ENCODE data around the gene KLK5.

KLK5 gene

GRCh38 chr19:50969413-50969760, 16.5 kb upstream of the KLK5 start, which contains the start of gene KLK6:
KLK6 (minus strand) TSS chr19:50969591; CDS start chr19:50968104, 1,487 bp downstream.
- DNase-seq (ENCODE audit: low read depth, low spot score), result no peak

- DNase-seq (ENCODE audit: low read depth, low spot score), result no peak
Observed at GRCh38 chr19:50968716-50969412, 16.0 kb upstream of the KLK5 start.

DNA sequence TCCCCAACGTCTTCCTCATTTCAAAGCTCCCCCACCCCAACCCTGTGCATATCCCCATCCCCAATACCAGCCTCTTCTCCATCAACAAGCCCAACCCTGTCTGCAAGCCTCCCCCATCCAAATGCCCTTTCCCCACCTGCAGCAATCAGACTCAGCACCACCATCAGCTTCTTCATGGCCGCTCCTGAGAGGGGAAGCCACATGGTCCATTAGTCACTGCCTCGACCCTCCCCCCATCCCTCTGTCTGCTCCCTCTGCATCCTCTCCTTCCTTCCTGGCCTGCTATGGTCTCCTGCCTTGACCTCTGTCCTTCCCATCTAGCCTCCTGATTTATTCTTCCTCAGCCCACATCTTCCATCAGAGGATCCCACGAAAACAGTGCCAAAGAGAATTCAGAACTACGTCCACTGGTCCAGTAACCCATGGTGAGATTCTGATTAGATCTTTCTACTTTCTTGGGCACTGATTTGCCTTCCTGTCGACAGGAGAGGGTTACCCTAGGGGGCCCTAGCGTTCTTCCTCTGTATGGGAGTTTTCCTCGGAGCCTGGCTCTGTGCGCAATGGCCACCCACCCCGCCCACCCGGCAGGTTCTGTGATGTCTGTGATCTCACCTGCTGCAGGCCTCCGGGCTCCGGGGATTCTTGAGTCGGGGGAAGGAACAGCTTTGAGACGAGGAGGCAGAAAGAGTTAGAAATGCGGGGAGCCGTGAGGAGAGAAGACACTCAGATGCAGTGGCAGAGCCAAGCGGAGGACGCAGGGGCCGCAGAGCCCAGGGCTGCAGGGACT, 15.3 kb upstream of the KLK5 start:
- no peak for DNase-seq (ENCODE audit: low read depth, low spot score)

DNA sequence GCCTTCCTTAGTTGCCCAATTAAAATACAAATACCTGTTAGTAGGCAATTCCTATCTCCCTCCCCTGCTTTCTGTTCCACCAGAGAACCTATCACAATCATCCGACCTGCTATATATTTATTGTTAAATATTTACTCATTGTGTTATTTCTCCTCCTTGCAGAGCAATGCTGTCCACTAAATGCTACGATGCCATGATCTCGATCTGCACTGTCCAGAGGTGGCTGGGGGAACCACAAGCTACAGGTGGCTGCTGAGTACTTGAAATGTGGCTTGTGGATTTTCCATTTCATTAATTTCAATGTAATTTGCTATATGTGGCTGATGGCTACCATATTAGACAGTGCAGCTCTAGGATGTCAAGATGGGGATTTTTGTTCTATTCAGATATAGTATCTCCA, 11.4 kb upstream of the KLK5 start:
- DNase-seq (ENCODE audit: low read depth, low spot score), result no peak

- no peak for DNase-seq (ENCODE audit: low read depth, low spot score)
Observed at GRCh38 chr19:50963381-50963780, 10.5 kb upstream of the KLK5 start.

- no peak for DNase-seq (ENCODE audit: low read depth, low spot score)
Observed at GRCh38 chr19:50962245-50962644, 9.4 kb upstream of the KLK5 start.

- DNase-seq (ENCODE audit: low read depth, low spot score), result no peak
Observed at GRCh38 chr19:50959731-50960500, 7.1 kb upstream of the KLK5 start.

GRCh38 chr19:50957587-50957986, 4.7 kb upstream of the KLK5 start:
- DNase-seq (ENCODE audit: low read depth, low spot score), result no peak

DNA sequence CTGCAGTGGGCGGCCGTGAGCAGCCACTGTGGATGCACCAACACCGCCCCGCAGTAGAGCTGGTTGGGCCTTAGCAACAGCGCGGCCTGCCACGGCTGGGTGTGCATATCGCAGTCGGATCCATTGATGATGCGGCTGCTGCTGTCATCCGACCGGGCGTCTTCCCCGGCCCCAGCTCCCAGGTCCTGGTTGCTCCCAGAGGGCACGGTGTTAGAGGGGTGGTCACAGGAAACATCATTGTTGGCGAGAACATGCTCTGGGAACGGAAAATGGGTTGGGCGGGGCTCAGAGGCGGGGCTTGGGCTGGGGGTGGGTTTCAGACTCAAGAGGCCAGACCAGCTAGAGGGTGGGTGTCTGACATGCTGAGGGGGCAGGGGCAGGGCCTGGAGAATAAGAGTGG, 3.0 kb downstream of the KLK5 start:
- DNase-seq (ENCODE audit: low read depth, low spot score), result no peak

DNA sequence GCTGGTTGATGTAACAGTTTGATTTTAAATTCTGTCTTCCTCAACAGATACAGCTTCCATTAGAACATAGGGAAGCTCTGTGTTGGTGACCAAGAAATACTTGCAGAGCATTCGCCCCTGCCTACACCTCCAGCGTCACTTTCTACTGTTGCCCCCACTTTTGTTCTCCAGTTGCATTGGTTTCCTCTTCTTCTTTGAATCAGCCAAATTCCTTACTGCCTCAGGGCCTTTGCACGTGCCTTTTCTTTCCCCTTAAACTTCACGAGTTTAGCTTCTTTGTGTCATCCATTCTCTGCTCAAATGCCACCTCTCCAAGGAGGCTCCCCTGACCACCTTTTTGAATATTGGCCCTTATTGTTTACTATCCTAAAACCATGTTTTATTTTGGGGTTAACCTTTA, 5.7 kb downstream of the KLK5 start:
- DNase-seq (ENCODE audit: low read depth, low spot score), result no peak

DNA sequence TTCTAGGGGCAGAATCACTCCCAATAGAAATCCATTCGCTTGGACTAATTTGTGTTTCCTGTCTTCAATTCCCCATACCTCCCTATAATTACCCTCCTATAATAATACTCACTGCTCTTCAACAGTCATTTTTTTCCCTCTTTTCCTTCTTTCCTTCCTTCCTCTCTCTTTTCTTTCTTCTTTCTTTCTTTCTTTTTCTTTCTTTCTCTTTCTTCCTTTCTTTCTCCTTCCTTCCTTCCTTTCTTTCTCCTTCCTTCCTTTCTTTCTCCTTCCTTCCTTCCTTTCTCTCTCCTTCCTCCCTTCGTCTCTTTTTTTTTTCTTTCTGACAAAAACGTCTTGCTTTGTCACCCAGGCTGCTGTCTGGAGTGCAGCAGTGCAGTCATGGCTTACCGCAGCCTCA, 8.0 kb downstream of the KLK5 start:
- no peak for DNase-seq (ENCODE audit: low read depth, low spot score)

DNA sequence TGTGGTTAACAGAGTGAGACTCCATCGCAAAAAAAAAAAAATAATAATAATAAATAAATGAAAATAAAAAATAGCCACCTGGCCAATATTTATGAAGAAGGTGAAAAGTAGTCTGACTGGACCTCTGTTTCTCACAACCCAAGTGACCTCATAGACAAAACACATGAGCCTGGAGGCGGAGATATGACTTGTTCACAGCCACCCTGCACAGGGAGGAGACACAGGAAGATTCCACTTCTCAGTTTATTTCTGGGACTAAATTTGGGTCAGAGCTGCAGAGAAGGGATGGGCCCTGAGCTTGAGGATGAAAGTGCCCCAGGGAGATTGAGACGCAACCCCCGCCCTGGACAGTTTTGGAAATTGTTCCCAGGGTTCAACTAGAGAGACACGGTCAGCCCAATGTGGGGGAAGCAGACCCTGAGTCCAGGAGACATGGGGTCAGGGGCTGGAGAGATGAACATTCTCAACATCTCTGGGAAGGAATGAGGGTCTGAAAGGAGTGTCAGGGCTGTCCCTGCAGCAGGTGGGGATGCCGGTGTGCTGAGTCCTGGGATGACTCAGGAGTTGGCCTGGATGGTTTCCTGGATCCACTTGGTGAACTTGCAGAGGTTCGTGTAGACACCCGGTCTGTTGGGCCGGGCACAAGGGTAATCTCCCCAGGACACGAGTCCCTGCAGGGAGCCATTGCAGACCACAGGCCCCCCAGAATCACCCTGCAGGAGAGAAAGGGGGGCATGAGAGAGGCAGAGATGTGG, 9.6 kb downstream of the KLK5 start:
- no peak for DNase-seq (ENCODE audit: low read depth, low spot score)

DNA sequence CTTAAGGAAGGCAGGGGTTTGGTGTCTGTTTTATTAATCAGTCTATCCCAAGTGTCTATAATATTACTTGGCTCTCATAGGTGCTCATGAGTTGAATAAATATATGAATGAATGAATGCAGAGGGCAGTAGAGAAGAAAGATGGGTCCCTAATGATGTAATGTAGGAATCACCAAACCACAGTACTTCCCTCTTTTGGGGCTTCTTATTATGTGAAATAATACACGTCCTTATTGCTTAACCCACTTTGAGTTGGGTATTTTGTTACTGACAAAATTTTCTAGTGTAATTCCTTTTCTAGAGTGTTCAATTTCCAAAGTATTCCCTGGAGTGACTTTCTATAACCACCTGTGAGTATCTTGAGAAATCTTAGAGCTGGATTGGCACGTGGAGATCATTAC, 13.2 kb downstream of the KLK5 start:
- DNase-seq (ENCODE audit: low read depth, low spot score), result no peak

DNA sequence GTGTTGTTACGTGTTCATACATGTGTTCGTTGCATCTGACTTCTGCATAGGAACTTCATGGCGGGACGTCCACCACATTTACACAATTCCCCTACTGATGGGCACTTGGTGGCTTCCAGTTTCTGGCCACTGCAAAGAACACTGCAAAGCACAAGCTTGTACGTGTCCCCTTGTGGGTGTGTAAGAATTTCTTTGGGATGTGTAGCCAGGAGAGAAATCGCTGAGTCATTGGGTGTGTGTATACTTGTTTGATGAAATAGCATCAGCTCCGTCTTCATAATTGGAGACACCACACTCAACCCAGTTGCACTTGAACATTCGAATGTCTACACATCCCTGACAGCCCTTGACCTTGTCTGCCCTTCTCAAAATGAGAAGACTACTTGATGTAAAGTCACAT, 19.2 kb downstream of the KLK5 start:
- DNase-seq (ENCODE audit: low read depth, low spot score), result no peak

DNA sequence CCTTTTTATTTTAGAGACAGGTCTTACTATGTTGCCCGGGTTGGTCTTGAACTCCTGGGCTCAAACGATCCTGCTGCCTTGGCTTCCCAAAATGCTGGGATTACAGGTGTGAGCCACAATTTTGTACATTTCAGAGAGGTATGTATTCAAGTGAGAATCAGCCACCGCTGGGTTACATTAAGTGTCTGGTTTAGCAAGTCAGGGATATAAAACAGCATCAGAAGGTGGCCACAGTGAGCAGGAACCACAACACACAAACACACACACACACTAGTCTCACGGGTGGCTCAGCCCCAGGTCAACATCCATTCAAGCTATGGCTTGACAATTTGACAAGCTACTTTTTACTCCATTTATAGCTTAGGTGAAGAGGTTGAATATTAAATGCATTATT, 20.2 kb downstream of the KLK5 start:
- no peak for DNase-seq (ENCODE audit: low read depth, low spot score)

DNA sequence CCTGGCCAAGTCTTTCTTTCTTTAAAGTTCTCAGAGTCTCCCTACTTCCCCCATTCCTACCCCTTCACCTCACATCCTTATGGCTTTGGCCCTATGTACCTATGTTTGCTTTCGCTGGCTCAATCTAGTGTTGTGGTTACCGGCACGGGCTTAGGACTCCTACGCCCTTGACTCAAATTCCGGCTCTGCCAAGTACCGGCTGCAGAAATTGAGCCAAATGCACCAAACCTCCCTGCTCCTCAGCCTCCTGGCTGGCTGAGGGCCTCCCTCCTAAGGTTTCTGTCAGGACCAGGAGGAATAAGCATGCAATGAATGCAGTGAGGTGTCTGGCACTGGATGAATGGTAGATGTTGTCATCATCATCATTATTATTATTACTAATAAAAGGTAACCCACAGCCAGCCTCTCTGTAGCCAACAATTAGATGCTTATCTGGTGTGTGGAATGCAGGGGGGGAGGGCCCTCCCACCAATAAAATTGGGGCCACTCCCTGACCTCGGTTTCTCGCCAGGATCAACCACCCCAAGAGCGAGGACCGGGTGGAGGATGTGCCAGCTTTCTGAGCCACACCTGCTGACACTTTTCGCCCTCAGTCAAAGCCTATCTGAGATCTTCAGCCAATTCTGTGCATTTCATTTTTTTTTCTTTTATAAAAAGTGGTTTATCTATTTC, 20.7 kb downstream of the KLK5 start:
- DNase-seq (ENCODE audit: low read depth, low spot score), result no peak

- no peak for DNase-seq (ENCODE audit: low read depth, low spot score)
Observed at GRCh38 chr19:50931023-50931422, 21.8 kb downstream of the KLK5 start.

GRCh38 chr19:50928831-50929230, 24.0 kb downstream of the KLK5 start:
- DNase-seq (ENCODE audit: low read depth, low spot score), result no peak

DNA sequence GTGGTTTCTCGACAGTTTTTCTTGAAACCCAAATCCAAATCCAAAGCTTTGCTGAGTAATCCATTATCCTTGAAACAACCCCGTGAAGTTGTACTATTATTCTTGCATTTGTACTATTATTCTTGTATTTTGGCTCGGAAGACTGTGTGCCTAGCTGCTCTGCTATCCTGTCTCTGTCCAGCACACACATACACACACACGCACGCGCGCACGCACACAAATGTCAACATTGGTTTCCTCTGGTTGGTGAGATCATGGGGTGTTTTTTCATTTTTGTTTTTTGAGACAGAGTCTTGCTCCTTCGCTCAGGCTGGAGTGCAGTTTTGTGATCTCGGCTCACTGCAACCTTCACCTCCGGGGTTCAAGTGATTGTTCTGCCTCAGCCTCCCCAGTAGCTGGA, 26.7 kb downstream of the KLK5 start:
- no peak for DNase-seq (ENCODE audit: low read depth, low spot score)

DNA sequence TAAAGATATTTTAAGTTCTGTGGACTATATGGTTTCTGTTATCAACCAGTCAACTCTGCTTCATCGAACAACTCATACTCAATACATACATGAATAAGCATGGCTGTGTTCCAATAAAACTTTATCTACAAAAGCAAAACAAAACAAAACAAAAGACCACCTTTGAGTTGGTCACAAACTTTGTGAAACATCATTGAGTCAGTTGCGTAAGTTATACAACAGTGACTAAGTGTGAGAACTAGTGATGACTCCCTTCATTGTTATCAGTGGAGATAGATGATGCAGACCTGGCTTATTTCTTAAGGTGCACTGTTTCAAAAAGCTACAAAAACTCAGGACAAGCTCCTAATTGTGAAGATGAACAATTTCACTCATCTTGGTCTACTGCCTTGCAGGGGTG, 27.1 kb downstream of the KLK5 start:
- no peak for DNase-seq (ENCODE audit: low read depth, low spot score)

GRCh38 chr19:50924586-50924985, 28.3 kb downstream of the KLK5 start:
- DNase-seq (ENCODE audit: low read depth, low spot score), result no peak
